GM03348 (cell line): ENCODE measurements around the gene MAST3.

Experiments
- DNase-seq: peaks from one replicate; pipeline ENCODE4 v3.0.0; 2012; ENCODE audit warnings: low spot score

The MAST3 gene

GRCh38 chr19:18097217-18097992 is at the start of gene MAST3:
Gene MAST3 (plus strand): TSS chr19:18097778. CDS start chr19:18097793, 15 bp downstream.
- peak; percentile 99 for DNase-seq

- peak; percentile 40 for DNase-seq
Observed at GRCh38 chr19:18049385-18049784, 48.2 kb upstream of the MAST3 start.

GRCh38 chr19:18051887-18052286 is 45.7 kb upstream of the MAST3 start:
- DNase-seq = peak; percentile 56

DNA sequence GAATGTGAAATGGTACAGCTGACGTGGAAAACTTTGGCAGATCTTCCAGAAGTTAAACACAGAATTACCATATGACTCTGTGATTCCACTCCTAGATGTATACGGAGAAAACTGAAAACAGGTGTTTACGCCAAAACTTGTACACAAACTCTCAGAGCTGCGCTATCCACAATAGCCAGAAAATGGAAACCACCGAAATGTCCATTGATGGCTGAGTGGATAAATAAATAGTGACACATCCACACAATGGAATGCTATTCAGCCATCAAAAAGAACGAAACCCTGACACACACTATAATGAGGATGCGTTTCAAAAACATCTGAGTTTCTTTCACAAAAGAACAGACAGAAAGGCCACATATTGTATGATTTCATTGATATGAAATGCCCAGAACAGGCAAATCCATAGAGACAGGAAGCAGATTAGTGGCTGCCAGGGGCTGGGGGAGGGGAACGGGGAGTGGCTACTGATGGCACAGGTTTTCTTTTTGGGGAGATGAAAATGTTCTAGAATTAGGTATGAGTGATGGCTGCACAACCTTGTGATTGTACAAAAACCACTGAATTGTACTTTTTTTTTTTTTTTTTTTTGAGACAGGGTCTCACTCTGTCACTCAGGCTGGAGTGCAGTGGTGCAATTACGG is 43.9 kb upstream of the MAST3 start:
- DNase-seq = no peak

GRCh38 chr19:18055967-18056366 is 41.6 kb upstream of the MAST3 start:
- no peak for DNase-seq

- DNase-seq = no peak
Observed at GRCh38 chr19:18057557-18057956, 40.0 kb upstream of the MAST3 start.

GRCh38 chr19:18058208-18059009 is 39.2 kb upstream of the MAST3 start:
- peak; percentile 94 for DNase-seq

DNA sequence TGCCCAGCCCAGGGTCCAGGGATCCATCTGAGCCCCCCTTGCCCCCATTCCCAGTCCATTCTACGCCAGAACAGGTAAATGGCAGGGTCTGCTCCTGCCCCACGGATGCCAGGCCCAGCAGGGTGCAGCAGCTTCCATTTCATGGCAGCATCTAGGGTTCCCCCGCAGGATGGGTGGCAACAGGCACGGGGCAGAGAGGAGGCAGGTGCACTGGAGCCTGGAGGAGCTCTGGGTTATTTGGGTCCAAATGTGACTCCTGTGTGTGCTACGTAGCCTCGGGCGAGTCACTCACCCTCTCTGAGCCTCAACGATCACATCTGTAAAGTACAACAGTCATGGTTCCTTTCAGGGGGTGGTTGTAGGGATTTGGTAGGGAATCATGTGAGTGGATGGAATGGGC is 38.3 kb upstream of the MAST3 start:
- DNase-seq = no peak

DNA sequence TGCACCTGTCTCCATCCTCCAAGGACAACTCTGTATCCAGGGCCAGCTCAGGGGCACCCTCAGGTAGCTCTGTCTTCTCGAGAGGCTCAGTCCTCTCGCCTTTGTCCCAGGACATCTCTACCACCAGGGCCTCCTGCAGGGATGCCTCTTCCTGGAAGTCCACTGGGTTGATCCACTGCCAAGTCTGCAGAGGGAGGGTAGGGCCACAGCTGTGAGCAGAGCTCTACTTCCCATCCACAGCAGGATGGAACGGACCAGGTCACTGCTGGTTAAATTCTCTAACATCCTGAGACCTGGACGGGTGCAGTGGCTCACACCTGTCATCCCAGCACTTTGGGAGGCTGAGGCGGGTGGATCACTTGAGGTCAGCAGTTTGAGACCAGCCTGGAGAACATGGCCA is 37.7 kb upstream of the MAST3 start:
- no peak for DNase-seq

- DNase-seq = no peak
Observed at GRCh38 chr19:18060472-18060871, 37.1 kb upstream of the MAST3 start.

DNA sequence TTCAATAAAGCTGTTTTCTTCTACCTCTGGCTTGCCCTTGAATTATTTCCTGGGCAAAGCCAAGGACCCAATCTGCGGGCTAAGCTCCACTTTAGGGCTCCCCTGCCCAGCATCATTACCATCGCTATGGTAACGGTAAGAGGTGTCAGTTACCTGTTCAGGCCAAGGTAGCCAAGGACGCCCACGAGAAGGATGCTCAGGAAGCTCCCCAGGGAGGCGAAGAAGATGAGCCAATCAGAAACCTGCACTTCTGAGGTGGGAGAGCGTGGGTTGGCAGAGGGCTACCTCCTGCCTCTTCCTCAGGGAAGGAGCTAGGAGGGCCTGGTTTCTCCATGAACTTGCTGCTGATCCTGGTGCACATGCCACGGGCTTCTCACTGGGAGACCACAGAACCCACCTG is 35.5 kb upstream of the MAST3 start:
- DNase-seq = no peak

DNA sequence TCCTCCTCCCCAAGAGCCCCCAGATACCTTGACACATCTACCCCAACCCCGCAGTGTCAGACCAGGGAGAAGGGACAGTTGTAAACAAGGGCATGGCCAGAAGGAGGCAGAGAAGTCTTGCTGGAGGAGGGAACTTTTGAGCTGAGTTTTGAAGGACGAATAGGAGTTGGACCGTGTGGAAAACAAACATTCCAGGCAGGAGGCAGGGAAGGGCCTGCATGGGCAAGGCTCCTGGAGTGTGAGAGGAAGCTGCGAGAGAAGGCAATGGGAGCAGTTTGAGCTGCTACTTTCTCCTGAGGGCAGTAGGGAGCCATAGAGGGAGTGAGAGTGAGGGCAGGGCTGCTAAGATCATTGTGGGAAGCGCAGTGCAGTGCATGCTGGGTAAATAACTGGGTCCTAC is 34.1 kb upstream of the MAST3 start:
- DNase-seq = no peak

GRCh38 chr19:18065173-18065495 is 32.4 kb upstream of the MAST3 start:
- no peak for DNase-seq

- no peak for DNase-seq
Observed at GRCh38 chr19:18068395-18068794, 29.2 kb upstream of the MAST3 start.

GRCh38 chr19:18069383-18069782 is 28.2 kb upstream of the MAST3 start:
- no peak for DNase-seq

DNA sequence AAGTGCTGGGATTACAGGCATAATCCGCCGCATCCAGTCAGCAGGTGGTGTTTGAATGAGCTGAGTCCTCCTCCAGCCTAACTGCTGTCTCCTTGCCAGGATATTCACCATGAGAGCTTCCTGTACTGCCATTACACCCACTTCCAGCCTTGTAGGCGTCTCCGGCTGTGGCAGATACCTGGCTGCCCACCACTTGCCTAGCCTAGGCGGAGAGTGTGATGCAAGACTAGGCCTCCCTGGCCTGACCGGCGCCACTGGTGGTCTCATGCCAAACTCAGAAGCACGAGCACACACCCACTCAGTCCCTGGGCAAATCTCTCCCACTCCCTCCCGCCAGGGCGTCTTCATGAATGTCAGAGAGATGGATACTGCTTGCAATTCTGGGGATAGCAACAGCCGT is 27.4 kb upstream of the MAST3 start:
- no peak for DNase-seq

DNA sequence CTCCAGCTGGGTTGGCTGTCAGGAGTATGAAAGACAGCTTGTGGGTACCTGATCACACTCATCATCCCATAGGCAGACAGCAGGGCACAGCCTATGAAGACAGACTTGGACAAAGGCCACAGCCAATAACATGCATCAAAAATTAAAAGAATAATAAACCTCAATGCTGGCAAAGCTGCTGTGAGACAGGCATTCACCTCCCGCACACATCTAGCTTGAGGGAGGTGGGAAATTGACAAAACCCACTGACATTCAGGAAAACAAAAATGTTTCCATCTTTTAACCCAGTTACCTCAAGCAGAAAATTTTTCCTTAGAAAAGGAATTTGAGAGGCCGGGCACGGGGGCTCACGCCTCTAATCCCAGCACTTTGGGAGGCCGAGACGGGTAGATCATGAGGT is 25.2 kb upstream of the MAST3 start:
- no peak for DNase-seq

- no peak for DNase-seq
Observed at GRCh38 chr19:18073197-18073596, 24.4 kb upstream of the MAST3 start.

DNA sequence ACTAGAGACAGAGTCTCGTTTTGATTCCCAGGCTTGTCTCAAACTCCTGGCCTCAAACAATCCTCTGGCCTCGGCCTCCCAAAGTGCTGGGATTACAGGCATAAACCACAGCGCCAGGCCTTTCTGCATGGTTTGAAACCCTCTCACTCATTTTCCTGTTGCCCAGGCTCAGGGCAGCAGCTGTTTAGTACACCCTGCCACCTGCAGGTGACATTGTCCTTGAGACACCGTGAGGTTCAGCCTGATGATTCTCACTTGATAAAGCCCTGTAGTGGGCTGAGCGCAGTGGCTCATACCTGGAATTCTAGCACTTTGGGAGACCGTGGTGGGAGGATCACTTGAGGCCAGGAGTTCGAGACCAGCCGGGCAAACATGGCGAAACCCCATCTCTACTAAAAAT is 23.4 kb upstream of the MAST3 start:
- DNase-seq = no peak

DNA sequence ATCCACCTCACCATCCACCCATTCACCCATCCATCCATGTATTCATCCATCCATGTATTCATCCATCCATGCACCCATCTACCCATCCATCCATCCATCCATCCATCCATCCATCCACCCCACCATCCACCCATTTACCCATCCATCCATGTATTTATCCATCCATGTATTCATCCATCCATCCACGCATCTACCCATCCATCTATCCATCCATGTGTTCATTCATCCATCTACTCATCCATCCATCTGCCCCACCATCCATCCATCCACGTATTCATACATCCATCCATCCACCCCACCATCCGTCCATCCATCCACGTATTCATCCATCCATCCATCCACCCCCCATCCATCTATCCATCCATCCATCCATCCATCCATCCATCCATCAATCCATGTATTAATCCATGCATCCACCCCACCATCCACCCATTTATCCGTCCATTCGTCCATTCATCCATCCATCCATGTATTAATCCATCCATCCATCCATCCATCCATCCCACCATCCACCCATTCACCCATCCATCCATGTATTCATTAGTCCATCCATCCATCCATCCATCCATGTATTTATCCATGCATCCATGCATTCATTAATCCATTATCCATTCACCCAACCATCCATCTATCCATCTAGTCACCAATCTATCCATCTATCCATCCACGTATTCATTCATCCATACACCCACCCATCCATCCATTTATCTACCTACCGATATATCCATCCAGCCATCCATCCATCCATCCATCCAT is 13.5 kb upstream of the MAST3 start:
- DNase-seq = no peak

DNA sequence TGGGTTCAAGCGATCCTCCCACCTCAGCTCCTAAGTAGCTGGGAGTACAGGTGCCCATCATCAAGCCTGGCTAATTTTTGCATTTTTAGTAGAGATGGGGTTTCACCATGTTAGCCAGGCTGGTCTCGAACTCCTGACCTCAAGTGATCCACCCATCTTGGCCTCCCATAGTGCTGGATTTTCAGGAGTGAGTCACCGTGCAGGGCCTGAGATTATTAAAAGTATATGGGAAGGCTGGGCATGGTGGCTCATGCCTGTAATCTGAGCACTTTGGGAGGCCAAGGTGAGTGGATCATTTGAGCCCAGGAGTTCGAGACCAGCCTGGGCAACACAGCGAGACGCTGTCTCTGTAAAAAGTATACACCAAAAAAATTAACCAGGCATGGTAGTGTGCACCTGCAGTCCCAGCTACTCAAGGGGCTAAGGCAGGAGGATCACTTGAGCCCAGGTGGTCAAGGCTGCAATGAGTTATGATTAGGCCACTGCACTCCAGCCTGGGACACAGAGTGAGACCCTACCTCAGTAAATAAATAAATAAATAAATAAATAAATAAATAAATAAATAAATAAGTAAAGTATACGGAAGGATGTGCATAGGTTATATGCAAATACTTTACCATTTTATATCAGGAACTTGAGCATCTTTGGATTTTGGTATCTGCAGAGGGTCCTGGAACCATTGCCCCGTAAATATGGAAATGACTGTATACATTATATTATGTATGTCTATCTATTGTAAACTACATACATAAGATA is 11.7 kb upstream of the MAST3 start:
- DNase-seq = no peak
